NT2/D1 (cell line): ENCODE measurements around the gene MAP1LC3B.

ENCODE experiments used
- DNase-seq: peaks from one replicate; pipeline ENCODE4 v3.0.0-alpha.2; 2011; ENCODE audit warnings: low read depth, low spot score
- H3K27me3 ChIP-seq: 2 replicates; pipeline ENCODE4 v1.6.0; 2011; ENCODE audit warnings: mild to moderate bottlenecking; ENCODE audit not compliant: insufficient read length, insufficient read depth
- H3K36me3 ChIP-seq: 2 replicates; pipeline ENCODE4 v1.6.1; 2011; ENCODE audit warnings: mild to moderate bottlenecking, low read length, mixed read lengths; ENCODE audit not compliant: insufficient read depth, insufficient read length
- H3K4me1 ChIP-seq: 2 replicates; pipeline ENCODE4 v1.5.1; 2011; ENCODE audit not compliant: insufficient read depth, insufficient read length
- H3K4me3 ChIP-seq: 2 replicates; pipeline ENCODE4 v1.5.1; 2011; ENCODE audit warnings: low read depth; ENCODE audit not compliant: insufficient read length
- H3K9ac ChIP-seq: 2 replicates; pipeline ENCODE4 v1.6.0; 2011; ENCODE audit warnings: low read depth; ENCODE audit not compliant: insufficient read length
- H3K9me3 ChIP-seq: 2 replicates; pipeline ENCODE4 v1.5.1; 2011; ENCODE audit warnings: mild to moderate bottlenecking, low read length; ENCODE audit not compliant: insufficient read depth
- SUZ12 ChIP-seq: IDR thresholded peaks from 2 replicates; pipeline ENCODE4 v1.6.1; 2011; ENCODE audit not compliant: insufficient read length, insufficient read depth; ENCODE audit errors: extremely low read depth
- YY1 ChIP-seq: IDR thresholded peaks from 2 replicates; pipeline ENCODE4 v1.6.1; 2011; ENCODE audit not compliant: insufficient read length, insufficient read depth
- ZNF274 ChIP-seq: IDR thresholded peaks from 2 replicates; pipeline ENCODE4 v1.6.1; 2011; ENCODE audit warnings: mild to moderate bottlenecking, low read depth, low read length

The MAP1LC3B gene

GRCh38 chr16:87391950-87392820 lies at the start of gene MAP1LC3B:
Gene MAP1LC3B, plus strand, starts transcription at chr16:87392336. Its CDS starts 92 bp downstream, at chr16:87392428.
- peak within 1 kb of the TSS; percentile 68 for H3K4me3 ChIP-seq
- peaks cover 6% of the 10 kb centered on the region for H3K4me1 ChIP-seq

GRCh38 chr16:87342504-87342903 lies 49.6 kb upstream of the MAP1LC3B start:
- TF ChIP-seq ZNF274 (no peak), SUZ12 (no peak)
- no peak overlapping the region for H3K4me3 ChIP-seq
- no peaks in the 10 kb centered on the region for H3K9me3 ChIP-seq
- no peak overlapping the region for H3K9ac ChIP-seq
- H3K36me3 ChIP-seq, result peaks cover 64% of the 10 kb centered on the region
- DNase-seq, result no peak
- peaks cover 13% of the 10 kb centered on the region for H3K4me1 ChIP-seq
- no peaks in the 10 kb centered on the region for H3K27me3 ChIP-seq

More at GRCh38 chr16:87391950-87392820, at the start of gene MAP1LC3B:
- peak; percentile 99 for TF ChIP-seq YY1
- TF ChIP-seq SUZ12, result no peak
- Histone ChIP-seq H3K9me3 (no peaks in the 10 kb centered on the region), H3K27me3 (no peaks in the 10 kb centered on the region), H3K36me3 (peaks cover 12% of the 10 kb centered on the region), H3K9ac (peak within 1 kb of the TSS; percentile 92)
- peak; percentile 95 for DNase-seq

- Histone ChIP-seq H3K9me3 (no peaks in the 10 kb centered on the region), H3K4me1 (peaks cover 13% of the 10 kb centered on the region), H3K27me3 (no peaks in the 10 kb centered on the region), H3K9ac (no peak overlapping the region), H3K36me3 (peaks cover 67% of the 10 kb centered on the region), H3K4me3 (no peak overlapping the region)
- TF ChIP-seq YY1 (no peak), SUZ12 (no peak), ZNF274 (no peak)
- DNase-seq, result no peak
Observed at GRCh38 chr16:87342978-87343752, 49.0 kb upstream of the MAP1LC3B start.

- no peak for TF ChIP-seq SUZ12
- TF ChIP-seq ZNF274, result no peak
- TF ChIP-seq YY1, result no peak
- H3K4me3 ChIP-seq, result no peak overlapping the region
- peaks cover 13% of the 10 kb centered on the region for H3K4me1 ChIP-seq
- no peak overlapping the region for H3K9ac ChIP-seq
- H3K27me3 ChIP-seq, result no peaks in the 10 kb centered on the region
- H3K36me3 ChIP-seq, result peaks cover 68% of the 10 kb centered on the region
- no peaks in the 10 kb centered on the region for H3K9me3 ChIP-seq
- DNase-seq, result no peak
Observed at GRCh38 chr16:87343753-87344050, 48.4 kb upstream of the MAP1LC3B start.

GRCh38 chr16:87344165-87344930 lies 47.8 kb upstream of the MAP1LC3B start:
- H3K4me3 ChIP-seq, result no peak overlapping the region
- H3K4me1 ChIP-seq, result peaks cover 13% of the 10 kb centered on the region
- TF ChIP-seq SUZ12, result no peak
- peak overlapping the region; percentile 34 for H3K9ac ChIP-seq
- H3K36me3 ChIP-seq, result peaks cover 65% of the 10 kb centered on the region
- no peak for DNase-seq
- H3K9me3 ChIP-seq, result no peaks in the 10 kb centered on the region
- H3K27me3 ChIP-seq, result no peaks in the 10 kb centered on the region

GRCh38 chr16:87344931-87345631 lies 47.1 kb upstream of the MAP1LC3B start:
- H3K9ac ChIP-seq, result peak overlapping the region; percentile 53
- no peak overlapping the region for H3K4me3 ChIP-seq
- no peaks in the 10 kb centered on the region for H3K9me3 ChIP-seq
- H3K4me1 ChIP-seq, result peaks cover 13% of the 10 kb centered on the region
- no peak for DNase-seq
- peaks cover 63% of the 10 kb centered on the region for H3K36me3 ChIP-seq
- no peaks in the 10 kb centered on the region for H3K27me3 ChIP-seq
- TF ChIP-seq SUZ12, result no peak
- TF ChIP-seq YY1, result no peak
- TF ChIP-seq ZNF274, result no peak
